Brain microvascular endothelial cell (primary cell): ENCODE measurements around the gene CEP192.

Experiments
- DNase-seq: peaks from one replicate; pipeline ENCODE4 v3.0.0-alpha.2; 2020
- H3K27ac ChIP-seq: fragments of 250-450 bp; sonication (Bioruptor Pico); 2 replicates; pipeline ENCODE4 v1.5.1; 2020; ENCODE audit warnings: mild to moderate bottlenecking, moderate library complexity
- H3K27me3 ChIP-seq: fragments of 250-450 bp; sonication (Bioruptor Pico); replicated peaks from 2 replicates; pipeline ENCODE4 v1.5.1; 2020; ENCODE audit warnings: mild to moderate bottlenecking
- H3K36me3 ChIP-seq: fragments of 250-450 bp; sonication (Bioruptor Pico); replicated peaks from 2 replicates; pipeline ENCODE4 v1.5.1; 2020; ENCODE audit warnings: mild to moderate bottlenecking
- H3K4me3 ChIP-seq: 2 replicates; pipeline ENCODE4 v1.5.1; 2011; ENCODE audit warnings: low read depth, mild to moderate bottlenecking, control low read depth, low read length, moderate library complexity
- in situ Hi-C: cut with HindIII; loops from 2 replicates; pipeline ENCODE4 v1.10.0; 2017; ENCODE audit warnings: low sequenced_read_pairs, low pct_ligation_motif_present
- TF ChIP-seq, protein P1 (sequence below): IDR thresholded peaks from 2 replicates; pipeline ENCODE4 v1.5.1; 2011; ENCODE audit warnings: low read depth, mild to moderate bottlenecking, moderate library complexity, low read length, control low read depth, inconsistent platforms; ENCODE audit errors: missing control alignments

Gene CEP192

DNA sequence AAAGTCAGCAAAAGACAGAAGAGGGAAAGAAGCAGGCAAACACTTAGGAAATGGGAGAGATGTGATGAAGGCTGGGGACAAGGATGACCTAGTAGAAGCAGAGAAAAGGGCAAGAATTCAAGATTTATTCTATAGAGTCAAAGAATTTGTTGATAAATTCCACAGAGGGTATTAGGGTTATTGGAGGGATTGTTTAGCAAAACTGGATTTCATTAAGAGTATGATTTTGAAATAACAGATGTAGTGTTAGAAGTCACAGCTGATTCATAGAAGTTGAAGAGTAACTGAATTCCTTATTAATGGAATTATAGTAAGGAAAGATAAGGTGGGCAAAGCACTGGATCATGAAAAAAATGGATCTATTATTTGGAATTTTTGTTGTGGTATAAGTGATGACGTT, 48.6 kb downstream of the CEP192 start:
- DNase-seq, result no peak
- peaks cover 6% of the 10 kb centered on the region for H3K36me3 ChIP-seq

GRCh38 chr18:13043066-13043465, 51.9 kb downstream of the CEP192 start:
- no peaks in the 10 kb centered on the region for H3K27me3 ChIP-seq
- TF ChIP-seq, protein P1, sequence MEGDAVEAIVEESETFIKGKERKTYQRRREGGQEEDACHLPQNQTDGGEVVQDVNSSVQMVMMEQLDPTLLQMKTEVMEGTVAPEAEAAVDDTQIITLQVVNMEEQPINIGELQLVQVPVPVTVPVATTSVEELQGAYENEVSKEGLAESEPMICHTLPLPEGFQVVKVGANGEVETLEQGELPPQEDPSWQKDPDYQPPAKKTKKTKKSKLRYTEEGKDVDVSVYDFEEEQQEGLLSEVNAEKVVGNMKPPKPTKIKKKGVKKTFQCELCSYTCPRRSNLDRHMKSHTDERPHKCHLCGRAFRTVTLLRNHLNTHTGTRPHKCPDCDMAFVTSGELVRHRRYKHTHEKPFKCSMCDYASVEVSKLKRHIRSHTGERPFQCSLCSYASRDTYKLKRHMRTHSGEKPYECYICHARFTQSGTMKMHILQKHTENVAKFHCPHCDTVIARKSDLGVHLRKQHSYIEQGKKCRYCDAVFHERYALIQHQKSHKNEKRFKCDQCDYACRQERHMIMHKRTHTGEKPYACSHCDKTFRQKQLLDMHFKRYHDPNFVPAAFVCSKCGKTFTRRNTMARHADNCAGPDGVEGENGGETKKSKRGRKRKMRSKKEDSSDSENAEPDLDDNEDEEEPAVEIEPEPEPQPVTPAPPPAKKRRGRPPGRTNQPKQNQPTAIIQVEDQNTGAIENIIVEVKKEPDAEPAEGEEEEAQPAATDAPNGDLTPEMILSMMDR, result no peak
- H3K36me3 ChIP-seq, result peaks cover 6% of the 10 kb centered on the region
- in situ Hi-C loops, result no loop called here
- H3K27ac ChIP-seq, result no peak overlapping the region
- no peak overlapping the region for H3K4me3 ChIP-seq
- no peak for DNase-seq

More for the DNA sequence above, 48.6 kb downstream of the CEP192 start:
- H3K27me3 ChIP-seq, result no peaks in the 10 kb centered on the region
- H3K4me3 ChIP-seq, result no peak overlapping the region
- H3K27ac ChIP-seq, result no peak overlapping the region
- TF ChIP-seq, protein P1, result no peak
- in situ Hi-C loops, result no loop called here

DNA sequence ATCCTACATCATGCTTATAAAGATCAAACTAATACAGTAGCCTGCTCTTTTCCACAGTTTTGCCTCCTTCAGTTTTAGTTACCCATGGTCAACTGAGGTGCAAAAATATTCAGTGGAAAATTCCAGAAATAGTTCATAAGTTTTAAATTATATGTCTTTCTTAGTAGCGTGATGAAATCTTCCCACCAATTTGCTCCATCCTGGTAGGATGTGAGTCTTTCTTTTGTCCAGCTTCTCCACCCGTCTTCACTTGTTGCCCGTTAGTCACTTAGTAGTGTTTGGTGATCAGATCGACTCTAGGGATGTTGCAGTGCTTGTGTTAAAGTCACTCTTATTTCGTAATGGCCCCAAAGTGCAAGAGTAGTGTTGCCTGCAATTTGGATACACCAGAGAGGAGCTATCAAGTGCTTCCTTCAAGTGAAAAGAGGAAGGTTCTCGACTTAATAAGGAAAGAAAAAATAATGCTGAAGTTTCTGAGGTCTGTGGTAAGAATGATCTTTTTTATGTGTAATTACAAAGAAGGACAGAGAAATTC, 57.0 kb downstream of the CEP192 start:
- in situ Hi-C loops, result no loop called here
- H3K27ac ChIP-seq, result no peak overlapping the region
- H3K27me3 ChIP-seq, result no peaks in the 10 kb centered on the region
- peaks cover 8% of the 10 kb centered on the region for H3K36me3 ChIP-seq
- TF ChIP-seq, protein P1, result no peak
- H3K4me3 ChIP-seq, result no peak overlapping the region
- DNase-seq, result no peak

- DNase-seq, result no peak
- H3K27me3 ChIP-seq, result no peaks in the 10 kb centered on the region
- TF ChIP-seq, protein P1, result no peak
- in situ Hi-C loops, result no loop called here
- H3K27ac ChIP-seq, result no peak overlapping the region
- H3K36me3 ChIP-seq, result peaks cover 19% of the 10 kb centered on the region
- H3K4me3 ChIP-seq, result no peak overlapping the region
These were observed 60.0 kb downstream of the CEP192 start for GRCh38 chr18:13051159-13051558.

DNA sequence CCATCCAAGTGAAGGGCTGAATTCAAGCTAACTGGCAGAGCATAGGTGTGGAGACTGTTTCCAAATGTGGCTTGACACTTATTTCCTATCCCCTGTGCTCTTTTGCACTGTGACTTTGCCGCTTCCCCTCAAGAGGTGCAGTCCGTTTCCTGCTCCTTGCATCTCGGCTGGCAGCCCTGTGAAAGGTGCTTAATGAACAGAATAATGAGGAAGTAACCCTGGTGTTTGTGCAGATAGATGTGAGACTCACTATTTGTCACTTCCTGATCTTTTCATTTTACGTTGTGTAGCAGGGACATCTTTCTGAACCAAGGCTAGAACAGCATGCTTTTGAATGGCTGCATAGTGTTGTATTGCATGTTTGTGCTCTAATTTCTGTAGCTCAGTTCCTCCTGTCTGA, 60.8 kb downstream of the CEP192 start:
- H3K36me3 ChIP-seq, result peaks cover 25% of the 10 kb centered on the region
- no peaks in the 10 kb centered on the region for H3K27me3 ChIP-seq
- TF ChIP-seq, protein P1, result no peak
- no peak overlapping the region for H3K4me3 ChIP-seq
- in situ Hi-C loops, result no loop called here
- no peak overlapping the region for H3K27ac ChIP-seq
- no peak for DNase-seq

- in situ Hi-C loops, result no loop called here
- TF ChIP-seq, protein P1, result no peak
- H3K36me3 ChIP-seq, result peaks cover 26% of the 10 kb centered on the region
- no peak overlapping the region for H3K27ac ChIP-seq
- H3K27me3 ChIP-seq, result no peaks in the 10 kb centered on the region
- DNase-seq, result no peak
- H3K4me3 ChIP-seq, result no peak overlapping the region
These were observed 63.2 kb downstream of the CEP192 start for GRCh38 chr18:13054336-13054735.
